ENCODE data around the gene CCM2.

CCM2 gene

DNA sequence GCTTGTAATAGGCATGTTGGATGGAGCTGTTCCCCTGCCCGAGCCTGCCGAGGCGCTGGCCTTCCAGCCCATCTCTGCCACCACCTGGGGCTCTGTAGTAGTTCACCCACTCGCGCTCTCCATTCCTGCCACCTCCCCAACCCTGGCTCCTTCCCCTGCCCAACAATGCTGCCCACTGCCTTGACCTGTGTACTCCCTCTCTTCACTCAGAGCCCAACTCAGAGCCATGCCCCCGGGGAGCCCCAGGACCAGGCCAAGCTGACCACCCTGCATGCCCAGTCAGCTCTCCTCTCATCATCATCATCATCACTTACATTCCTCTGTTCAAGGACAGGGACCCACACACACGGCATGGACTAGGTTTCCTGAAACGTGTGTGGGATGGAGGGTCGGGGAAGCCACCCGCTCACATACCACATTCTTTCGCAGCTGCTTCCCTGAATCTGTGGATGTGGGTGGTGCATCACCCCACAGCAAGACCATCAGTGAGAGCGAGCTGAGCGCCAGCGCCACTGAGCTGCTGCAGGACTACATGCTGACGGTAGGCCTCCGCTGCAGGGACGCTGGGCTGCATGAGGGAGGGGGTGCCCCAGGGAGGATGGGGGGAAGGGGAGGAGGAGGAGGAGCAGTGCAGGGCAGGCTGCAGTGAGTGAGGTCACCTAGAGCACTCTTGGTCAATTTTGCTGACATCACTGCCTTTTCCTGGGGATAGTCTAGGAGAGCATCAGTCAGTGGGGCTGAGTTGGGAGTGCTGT, 73.2 kb downstream of the CCM2 start:
- FAIRE-seq, result no peak
- no peak for DNase-seq (ENCODE audit: insufficient read length, low spot score)
- TF ChIP-seq POLR2A (IDR thresholded peaks at IDR 0.05; ENCODE audit: low read depth, low read length), result no peak

DNA sequence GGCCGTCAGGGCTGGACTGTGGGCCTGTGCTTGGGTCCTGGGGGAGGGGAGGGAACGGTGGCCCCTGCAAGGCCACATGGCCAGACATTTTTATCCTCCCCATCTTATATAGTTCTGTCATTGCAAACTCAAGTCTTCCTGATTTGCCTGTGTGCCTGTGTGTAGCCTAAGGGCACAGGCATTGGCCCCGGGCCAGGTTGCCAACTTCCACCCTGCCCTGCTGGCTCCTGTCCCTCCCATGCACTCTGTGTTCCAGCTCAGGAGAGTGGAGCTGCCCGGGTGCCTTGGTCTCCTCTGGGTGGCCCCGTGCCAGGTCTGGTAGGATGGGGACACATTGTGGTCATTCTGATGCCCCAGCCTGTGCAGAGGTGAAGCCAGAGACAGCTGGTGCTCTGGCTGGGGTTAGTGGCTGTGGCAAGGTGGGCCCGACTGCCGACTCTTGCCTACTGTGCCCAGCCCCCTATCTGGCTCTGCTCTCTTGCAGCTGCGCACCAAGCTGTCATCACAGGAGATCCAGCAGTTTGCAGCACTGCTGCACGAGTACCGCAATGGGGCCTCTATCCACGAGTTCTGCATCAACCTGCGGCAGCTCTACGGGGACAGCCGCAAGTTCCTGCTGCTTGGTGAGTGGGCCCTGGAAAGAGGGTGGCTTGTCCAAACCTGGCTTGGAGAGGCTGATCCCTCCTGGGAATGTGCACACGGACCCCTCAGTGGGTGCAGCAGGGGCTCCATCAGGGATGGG, 74.0 kb downstream of the CCM2 start:
- no peak for FAIRE-seq
- TF ChIP-seq POLR2A (IDR thresholded peaks at IDR 0.05; ENCODE audit: low read depth, low read length), result no peak
- no peak for DNase-seq (ENCODE audit: insufficient read length, low spot score)

DNA sequence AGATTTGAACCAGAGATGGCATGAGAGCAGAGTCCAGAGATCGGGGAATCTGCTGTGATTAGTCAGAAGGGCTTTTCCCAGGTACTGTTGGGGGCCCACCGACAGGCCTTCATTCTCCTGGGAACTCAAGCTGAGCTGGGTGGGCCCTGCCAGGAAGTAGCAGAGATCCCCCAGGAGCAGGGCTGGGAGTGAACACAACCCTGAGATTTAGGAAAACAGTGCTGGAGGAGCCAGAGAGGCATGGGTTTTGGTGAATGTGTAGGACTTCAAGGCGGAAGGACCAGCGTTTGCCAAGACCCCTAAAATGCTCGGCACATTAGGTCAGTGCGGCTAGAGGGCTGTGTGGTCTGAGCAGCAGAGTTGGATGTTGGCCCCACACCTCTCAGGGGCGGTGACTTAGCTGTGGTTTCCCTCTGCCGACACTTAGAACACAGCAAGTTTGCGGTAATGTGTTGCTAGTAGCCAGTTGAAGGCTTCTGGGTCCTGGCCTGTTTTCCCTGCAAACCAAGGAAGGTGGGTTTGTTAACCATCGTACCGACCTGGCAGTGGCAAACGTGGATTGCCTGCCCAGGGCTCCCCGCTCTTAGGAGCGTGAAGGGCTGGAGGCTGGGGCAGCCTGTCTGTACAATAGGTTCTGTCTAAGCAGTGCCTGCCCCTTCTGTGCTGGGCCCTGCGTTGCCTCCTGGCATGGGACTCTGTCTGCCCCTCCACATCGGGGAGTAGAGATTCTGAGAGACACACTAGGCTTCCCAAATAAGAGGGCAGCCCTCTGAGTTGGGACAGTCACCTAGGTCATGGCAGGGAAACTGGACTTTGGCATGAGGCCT, 74.7 kb downstream of the CCM2 start:
- DNase-seq (ENCODE audit: insufficient read length, low spot score) (no peak), FAIRE-seq (no peak)
- no peak for TF ChIP-seq POLR2A (IDR thresholded peaks at IDR 0.05; ENCODE audit: low read depth, low read length)

- TF ChIP-seq POLR2A (IDR thresholded peaks at IDR 0.05; ENCODE audit: low read depth, low read length), result no peak
- no peak for FAIRE-seq
Measured at GRCh38 chr7:45075355-45075644, 75.3 kb downstream of the CCM2 start.

DNA sequence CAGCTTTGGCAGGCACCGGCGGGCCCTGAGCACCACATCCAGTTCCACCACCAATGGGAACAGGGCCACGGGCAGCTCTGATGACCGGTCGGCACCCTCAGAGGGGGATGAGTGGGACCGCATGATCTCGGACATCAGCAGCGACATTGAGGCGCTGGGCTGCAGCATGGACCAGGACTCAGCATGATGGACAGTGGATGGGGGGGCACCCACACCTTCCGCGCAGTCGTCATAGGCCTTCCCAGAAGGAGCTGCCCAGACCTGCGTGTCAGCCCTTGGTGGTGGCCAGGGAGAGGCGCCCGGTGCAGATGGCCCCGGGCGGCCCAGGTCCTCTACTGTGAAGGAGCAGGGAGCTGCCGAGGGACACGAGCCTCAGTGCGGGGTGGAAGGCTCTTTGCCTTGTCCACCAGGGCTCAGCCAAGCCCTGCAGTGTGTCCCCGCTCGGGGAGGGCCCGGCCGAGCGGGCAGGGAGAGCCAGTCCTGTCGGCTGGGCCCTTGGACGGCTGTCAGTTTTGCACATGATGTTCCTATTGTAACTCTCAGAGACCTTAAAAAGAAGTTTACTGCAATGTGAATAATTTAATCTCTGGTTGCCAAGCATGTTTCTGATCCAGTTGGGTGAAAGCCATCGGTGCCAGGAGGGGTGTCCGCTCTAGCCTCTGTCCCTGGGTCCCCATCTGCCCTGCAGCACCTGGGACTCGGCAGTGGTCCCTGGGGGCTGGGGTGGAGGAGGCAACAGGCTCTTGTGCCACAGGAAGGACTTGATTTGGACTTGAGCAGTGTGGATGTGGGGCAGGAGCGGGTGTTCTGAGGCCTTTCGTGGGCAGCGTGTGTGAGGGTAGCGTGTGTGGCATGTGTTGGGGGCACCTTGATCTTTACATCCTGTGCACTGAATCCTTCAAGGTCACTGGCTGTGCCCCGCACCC, 76.1 kb downstream of the CCM2 start:
- no peak for DNase-seq (ENCODE audit: insufficient read length, low spot score)

More at GRCh38 chr7:45075355-45075644, 75.3 kb downstream of the CCM2 start:
- DNase-seq (ENCODE audit: insufficient read length, low spot score), result no peak

GRCh38 chr7:45076946-45077345, 76.9 kb downstream of the CCM2 start:
- no peak for FAIRE-seq
- no peak for TF ChIP-seq POLR2A (IDR thresholded peaks at IDR 0.05; ENCODE audit: low read depth, low read length)

More for the DNA sequence above, 76.1 kb downstream of the CCM2 start:
- FAIRE-seq, result no peak
- TF ChIP-seq POLR2A (IDR thresholded peaks at IDR 0.05; ENCODE audit: low read depth, low read length), result no peak

GRCh38 chr7:45077579-45077978, 77.6 kb downstream of the CCM2 start:
- no peak for FAIRE-seq
- no peak for DNase-seq (ENCODE audit: insufficient read length, low spot score)
- TF ChIP-seq POLR2A (IDR thresholded peaks at IDR 0.05; ENCODE audit: low read depth, low read length), result no peak

More at GRCh38 chr7:45076946-45077345, 76.9 kb downstream of the CCM2 start:
- DNase-seq (ENCODE audit: insufficient read length, low spot score), result no peak

GRCh38 chr7:45078125-45078681, 78.2 kb downstream of the CCM2 start:
- DNase-seq (ENCODE audit: insufficient read length, low spot score) (no peak), FAIRE-seq (no peak)
- no peak for TF ChIP-seq POLR2A (IDR thresholded peaks at IDR 0.05; ENCODE audit: low read depth, low read length)

DNA sequence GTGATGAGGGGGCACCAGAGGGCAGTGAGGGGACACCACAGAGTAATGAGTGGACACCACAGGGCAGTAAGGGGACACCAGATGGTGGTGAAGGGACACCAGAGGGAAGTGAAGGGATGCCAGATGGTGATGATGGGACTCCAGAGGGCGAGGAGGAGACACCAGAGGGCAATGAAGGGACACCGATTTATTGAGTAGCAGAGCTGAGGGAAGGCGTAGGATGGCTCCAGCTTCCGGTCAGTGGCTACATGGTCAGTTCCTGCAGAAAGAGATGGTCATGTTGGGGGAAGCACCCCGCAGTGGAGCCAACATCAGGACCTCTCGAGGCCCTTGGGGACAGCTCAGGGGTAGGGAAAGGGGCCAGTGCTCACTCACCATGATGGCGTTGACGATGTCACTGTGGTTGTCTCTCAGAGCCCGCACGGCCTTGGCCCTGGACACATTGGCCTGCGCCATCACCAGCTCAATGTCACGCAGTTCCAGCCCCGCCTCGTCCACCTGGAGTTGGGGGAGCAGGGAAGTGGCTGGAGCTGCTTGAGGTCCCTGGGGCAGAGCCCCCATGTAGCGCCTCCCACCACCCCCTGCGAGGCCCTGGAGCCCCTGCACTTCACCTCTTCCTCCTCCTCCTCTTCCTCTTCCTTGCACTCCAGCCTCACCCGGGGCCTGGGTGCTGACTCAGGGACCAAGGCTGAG, 80.4 kb downstream of the CCM2 start:
- DNase-seq (ENCODE audit: insufficient read length, low spot score) (no peak), FAIRE-seq (no peak)
- TF ChIP-seq POLR2A (IDR thresholded peaks at IDR 0.05; ENCODE audit: low read depth, low read length), result no peak

DNA sequence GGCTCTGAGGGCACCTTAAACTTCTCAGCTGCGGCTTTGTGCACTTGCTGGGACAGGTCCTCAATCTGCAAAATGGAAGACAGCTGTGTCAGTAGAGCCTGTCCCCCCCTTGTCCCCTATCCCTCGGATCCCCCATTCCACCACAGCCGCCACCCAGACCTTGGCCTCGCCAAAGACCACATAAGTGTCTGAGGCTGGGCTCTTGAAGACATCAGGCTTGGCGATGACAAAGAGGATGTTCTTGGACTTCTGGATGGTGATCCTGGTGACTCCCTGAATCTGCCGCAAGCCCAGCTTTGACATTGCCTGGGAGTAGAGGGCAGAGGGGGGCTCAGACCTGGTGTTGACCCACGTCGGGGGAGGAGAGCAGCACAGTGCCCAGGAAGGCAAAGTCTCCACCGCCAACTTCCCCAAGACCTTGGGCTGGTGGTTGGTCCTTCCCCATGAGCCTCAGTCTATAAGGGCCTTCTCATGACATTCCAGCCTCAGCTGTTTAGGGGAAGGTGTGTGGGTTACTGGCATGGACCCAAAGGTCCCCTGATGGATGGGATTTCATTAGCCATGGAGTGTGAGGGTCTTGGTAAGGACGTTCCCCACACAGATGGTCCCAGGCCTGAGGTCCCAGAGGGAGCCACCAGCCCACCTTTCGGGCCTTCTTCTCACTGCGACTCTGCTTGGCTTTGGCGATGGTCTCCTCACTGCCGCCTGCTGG, 81.1 kb downstream of the CCM2 start:
- FAIRE-seq (no peak), DNase-seq (ENCODE audit: insufficient read length, low spot score) (no peak)

DNA sequence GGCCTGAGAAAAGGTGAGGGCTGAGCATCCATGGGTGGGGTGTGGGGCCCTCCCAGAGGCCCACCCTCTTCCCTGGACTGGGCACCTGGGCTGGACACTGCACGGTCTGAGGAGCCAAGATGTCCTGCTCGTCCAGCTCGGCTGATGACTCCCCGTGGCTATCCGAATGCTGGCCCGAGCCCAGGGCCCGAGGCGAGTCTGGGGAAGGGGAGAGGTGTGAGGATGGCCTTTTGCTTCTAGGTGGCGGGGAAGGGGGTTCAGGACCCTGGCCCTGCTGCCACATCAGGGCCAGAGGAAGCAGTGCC, 81.6 kb downstream of the CCM2 start:
- TF ChIP-seq POLR2A (IDR thresholded peaks at IDR 0.05; ENCODE audit: low read depth, low read length), result no peak
- FAIRE-seq (no peak), DNase-seq (ENCODE audit: insufficient read length, low spot score) (no peak)

More for the DNA sequence above, 81.1 kb downstream of the CCM2 start:
- no peak for TF ChIP-seq POLR2A (IDR thresholded peaks at IDR 0.05; ENCODE audit: low read depth, low read length)

Data from H54 (cell line).